Esophagus squamous epithelium (tissue), 4 donors: ENCODE measurements around the gene UMAD1.

Source experiments
- CTCF ChIP-seq, 6 experiments: fragments of 450-650 bp in 4 of 6; fragments of 200-600 bp in 2 of 6; sonication (generic) in 2 of 6; IDR thresholded peaks; one replicate each; pipeline ENCODE4 v1.5.1; 2016 to 2019; ENCODE audit warnings: antibody characterized with exemption in 6 of 6, mild to moderate bottlenecking in 4 of 6, moderate library complexity in 4 of 6
- POLR2A ChIP-seq, 4 donors: fragments of 450-650 bp; IDR thresholded peaks; one replicate each; pipeline ENCODE4 v1.6.1; 2017; ENCODE audit warnings: antibody characterized with exemption in 4 of 4, mild to moderate bottlenecking in 4 of 4, moderate library complexity in 3 of 4

- no peak for TF ChIP-seq CTCF (IDR thresholded peaks at IDR 0.05)
- no peak for TF ChIP-seq POLR2A (IDR thresholded peaks at IDR 0.05)
These were observed 80.4 kb downstream of the UMAD1 start for GRCh38 chr7:7720750-7721621.
